ENCODE data around the gene DLK1.

DNA sequence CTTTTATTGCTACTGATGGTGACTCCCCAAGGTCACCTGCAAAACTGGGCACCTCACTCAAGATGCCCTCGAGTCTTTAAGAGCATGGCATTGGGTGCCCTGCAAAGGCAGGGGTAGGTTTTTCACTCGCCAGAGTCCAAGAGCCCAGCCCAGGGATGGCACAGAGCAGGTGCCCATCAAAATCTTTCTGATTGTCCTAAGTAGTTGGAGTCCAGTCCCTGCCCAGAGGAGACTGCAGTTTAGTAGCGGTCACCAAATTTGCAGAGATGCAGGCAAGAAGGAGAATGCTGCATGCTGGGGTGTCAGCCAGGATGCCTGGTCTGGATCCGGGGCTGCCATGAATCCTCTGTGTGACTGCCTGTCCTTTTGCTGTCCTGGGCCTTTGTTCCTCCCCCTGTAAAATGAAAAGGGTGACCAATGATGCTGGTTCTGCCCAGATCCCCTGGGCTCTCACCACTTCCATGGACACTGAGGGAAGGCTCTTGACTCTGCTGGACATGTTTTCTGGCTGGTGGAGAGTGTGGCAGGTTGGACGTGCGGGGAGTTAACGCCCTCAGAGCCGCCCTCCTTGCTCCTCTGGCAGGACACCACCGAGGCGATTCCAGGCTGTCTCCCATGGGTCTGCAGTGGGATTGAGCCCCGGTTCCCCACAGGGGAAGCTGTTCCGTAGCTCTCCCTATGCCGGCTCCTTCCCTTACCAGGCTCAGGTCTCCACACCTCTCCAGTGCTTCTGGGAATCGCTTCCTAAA lies 41.3 kb downstream of the DLK1 start:
- TF ChIP-seq, protein P1, sequence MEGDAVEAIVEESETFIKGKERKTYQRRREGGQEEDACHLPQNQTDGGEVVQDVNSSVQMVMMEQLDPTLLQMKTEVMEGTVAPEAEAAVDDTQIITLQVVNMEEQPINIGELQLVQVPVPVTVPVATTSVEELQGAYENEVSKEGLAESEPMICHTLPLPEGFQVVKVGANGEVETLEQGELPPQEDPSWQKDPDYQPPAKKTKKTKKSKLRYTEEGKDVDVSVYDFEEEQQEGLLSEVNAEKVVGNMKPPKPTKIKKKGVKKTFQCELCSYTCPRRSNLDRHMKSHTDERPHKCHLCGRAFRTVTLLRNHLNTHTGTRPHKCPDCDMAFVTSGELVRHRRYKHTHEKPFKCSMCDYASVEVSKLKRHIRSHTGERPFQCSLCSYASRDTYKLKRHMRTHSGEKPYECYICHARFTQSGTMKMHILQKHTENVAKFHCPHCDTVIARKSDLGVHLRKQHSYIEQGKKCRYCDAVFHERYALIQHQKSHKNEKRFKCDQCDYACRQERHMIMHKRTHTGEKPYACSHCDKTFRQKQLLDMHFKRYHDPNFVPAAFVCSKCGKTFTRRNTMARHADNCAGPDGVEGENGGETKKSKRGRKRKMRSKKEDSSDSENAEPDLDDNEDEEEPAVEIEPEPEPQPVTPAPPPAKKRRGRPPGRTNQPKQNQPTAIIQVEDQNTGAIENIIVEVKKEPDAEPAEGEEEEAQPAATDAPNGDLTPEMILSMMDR (IDR thresholded peaks at IDR 0.05), result no peak
- no peak for TF ChIP-seq ZFX (IDR thresholded peaks at IDR 0.05; ENCODE audit: borderline replicate concordance)
